HL-60 (cell line): ENCODE results near the gene FAM43A.

Experiments
- DNase-seq, 2 experiments: peaks; one replicate each; pipeline ENCODE4 v3.0.0-alpha.2; 2010 to 2020; ENCODE audit warnings: low read depth in 1 of 2, low spot score in 1 of 2
- H3K27ac ChIP-seq: fragments of 250-450 bp; sonication (Bioruptor Pico); replicated peaks from 2 replicates; pipeline ENCODE4 v1.5.1; 2020; ENCODE audit warnings: mild to moderate bottlenecking, moderate library complexity
- H3K27me3 ChIP-seq: fragments of 250-450 bp; sonication (Bioruptor Pico); 2 replicates; pipeline ENCODE4 v1.5.1; 2021; ENCODE audit warnings: mild to moderate bottlenecking, moderate library complexity; ENCODE audit not compliant: insufficient read depth, poor library complexity, severe bottlenecking
- H3K4me3 ChIP-seq: replicated peaks from 2 replicates; pipeline ENCODE4 v1.5.1; 2011; ENCODE audit warnings: mild to moderate bottlenecking, control low read depth, low read length; ENCODE audit not compliant: insufficient read depth
- CTCF ChIP-seq: IDR thresholded peaks from one replicate; pipeline ENCODE4 v1.5.1; 2011; ENCODE audit warnings: low read length, control low read depth, inconsistent platforms; ENCODE audit not compliant: insufficient read depth
- GABPA ChIP-seq: IDR thresholded peaks from 2 replicates; pipeline ENCODE4 v1.6.1; 2012; ENCODE audit warnings: low read depth
- POLR2AphosphoS5 ChIP-seq: IDR thresholded peaks from 2 replicates; pipeline ENCODE4 v1.6.1; 2012; ENCODE audit warnings: low read depth
- REST ChIP-seq: IDR thresholded peaks from 2 replicates; pipeline ENCODE4 v1.6.1; 2012; ENCODE audit warnings: low read depth; ENCODE audit not compliant: insufficient replicate concordance
- SPI1 ChIP-seq: IDR thresholded peaks from 2 replicates; pipeline ENCODE4 v1.6.1; 2012; ENCODE audit warnings: low read depth, mild to moderate bottlenecking, borderline replicate concordance

The FAM43A gene

GRCh38 chr3:194672876-194673275 is 12.8 kb upstream of the FAM43A start:
- H3K27ac ChIP-seq: peak overlapping the region; percentile 100
- no peak for DNase-seq
- TF ChIP-seq REST: no peak

GRCh38 chr3:194673761-194674160 is 11.9 kb upstream of the FAM43A start:
- Histone ChIP-seq H3K27ac (no peak overlapping the region), H3K4me3 (no peak overlapping the region), H3K27me3 (no peaks in the 10 kb centered on the region)
- no peak for DNase-seq
- no peak for TF ChIP-seq CTCF
- TF ChIP-seq POLR2AphosphoS5: no peak
- TF ChIP-seq SPI1: no peak
- TF ChIP-seq REST: no peak
- no peak for TF ChIP-seq GABPA

More at GRCh38 chr3:194672876-194673275, 12.8 kb upstream of the FAM43A start:
- Histone ChIP-seq H3K4me3 (peak overlapping the region; percentile 66), H3K27me3 (no peaks in the 10 kb centered on the region)

GRCh38 chr3:194675081-194675640 is 10.5 kb upstream of the FAM43A start:
- TF ChIP-seq SPI1: no peak
- TF ChIP-seq GABPA: no peak
- TF ChIP-seq REST: no peak
- TF ChIP-seq CTCF: no peak
- TF ChIP-seq POLR2AphosphoS5: no peak
- DNase-seq: no peak
- Histone ChIP-seq H3K4me3 (no peak overlapping the region), H3K27me3 (no peaks in the 10 kb centered on the region), H3K27ac (no peak overlapping the region)
